ENCODE data around the gene SYTL2.

GRCh38 chr11:85685820-85686459 lies 125.0 kb downstream of the SYTL2 start, which contains the start of gene CCDC89:
- TF ChIP-seq CTCF (conservative IDR thresholded peaks at IDR 0.05; ENCODE audit: low read depth in 2 of 2) (no peak), REST (IDR thresholded peaks at IDR 0.05; ENCODE audit: unreplicated experiment) (no peak), EZH2phosphoT487 (IDR thresholded peaks at IDR 0.05; ENCODE audit: unreplicated experiment) (no peak), CREB1 (CRISPR knock-in tag; IDR thresholded peaks at IDR 0.05; ENCODE audit: low read depth) (no peak), POLR2AphosphoS5 (IDR thresholded peaks at IDR 0.05; ENCODE audit: low read depth) (no peak), STAT1 (IDR thresholded peaks at IDR 0.05; ENCODE audit: unreplicated experiment) (no peak), ZNF462 (CRISPR knock-in tag; IDR thresholded peaks at IDR 0.05) (no peak), EZH2 (IDR thresholded peaks at IDR 0.05; ENCODE audit: low read depth, unreplicated experiment) (no peak), JUNB (IDR thresholded peaks at IDR 0.05; ENCODE audit: unreplicated experiment) (no peak)

All from GM23338 (cell line).